ENCODE measurements around the gene NAPB.

DNA sequence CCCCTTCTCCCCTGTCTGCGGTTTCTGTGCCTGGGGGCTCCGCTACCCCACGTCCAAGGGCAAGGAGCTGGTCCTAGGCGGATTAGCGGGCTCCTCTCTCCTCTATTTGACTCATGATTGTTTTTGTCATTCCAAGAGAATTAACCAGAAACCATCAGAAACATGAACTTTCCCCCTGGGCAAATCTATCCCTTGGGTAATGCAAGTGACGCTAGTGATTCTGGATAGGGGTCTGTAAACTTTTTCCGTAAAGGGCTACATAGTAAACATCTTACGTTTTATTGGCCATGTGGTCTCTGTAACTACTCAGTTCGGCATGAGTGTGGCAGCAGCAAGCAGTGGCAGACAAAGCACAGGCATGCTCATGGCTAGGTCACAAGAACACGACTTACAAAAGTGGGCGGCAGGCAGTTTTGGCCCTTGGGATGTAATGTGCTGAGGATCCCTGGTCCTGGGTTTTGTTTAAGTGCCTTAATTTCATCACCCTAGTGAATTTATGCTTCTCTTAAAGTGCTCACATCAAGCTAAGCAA, 30.7 kb upstream of the NAPB start:
- TF ChIP-seq, protein P1, sequence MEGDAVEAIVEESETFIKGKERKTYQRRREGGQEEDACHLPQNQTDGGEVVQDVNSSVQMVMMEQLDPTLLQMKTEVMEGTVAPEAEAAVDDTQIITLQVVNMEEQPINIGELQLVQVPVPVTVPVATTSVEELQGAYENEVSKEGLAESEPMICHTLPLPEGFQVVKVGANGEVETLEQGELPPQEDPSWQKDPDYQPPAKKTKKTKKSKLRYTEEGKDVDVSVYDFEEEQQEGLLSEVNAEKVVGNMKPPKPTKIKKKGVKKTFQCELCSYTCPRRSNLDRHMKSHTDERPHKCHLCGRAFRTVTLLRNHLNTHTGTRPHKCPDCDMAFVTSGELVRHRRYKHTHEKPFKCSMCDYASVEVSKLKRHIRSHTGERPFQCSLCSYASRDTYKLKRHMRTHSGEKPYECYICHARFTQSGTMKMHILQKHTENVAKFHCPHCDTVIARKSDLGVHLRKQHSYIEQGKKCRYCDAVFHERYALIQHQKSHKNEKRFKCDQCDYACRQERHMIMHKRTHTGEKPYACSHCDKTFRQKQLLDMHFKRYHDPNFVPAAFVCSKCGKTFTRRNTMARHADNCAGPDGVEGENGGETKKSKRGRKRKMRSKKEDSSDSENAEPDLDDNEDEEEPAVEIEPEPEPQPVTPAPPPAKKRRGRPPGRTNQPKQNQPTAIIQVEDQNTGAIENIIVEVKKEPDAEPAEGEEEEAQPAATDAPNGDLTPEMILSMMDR (IDR thresholded peaks at IDR 0.05; ENCODE audit: low read length) = no peak
- no peak for TF ChIP-seq EZH2phosphoT487 (IDR thresholded peaks at IDR 0.05; ENCODE audit: low read length)

Data from MM.1S (cell line).